ENCODE results near the gene MAP2K6.

- no peak for TF ChIP-seq SUZ12 (IDR thresholded peaks at IDR 0.05)
- no peak for TF ChIP-seq FOXM1 (IDR thresholded peaks at IDR 0.05; ENCODE audit: borderline replicate concordance)
- TF ChIP-seq LEF1 (IDR thresholded peaks at IDR 0.05; ENCODE audit: borderline replicate concordance), result no peak
These were observed 934 bp downstream of the MAP2K6 start for GRCh38 chr17:69415431-69415830.
